ENCODE measurements around the gene CASP14. TPM values are rescaled to one million over a fixed set of nuclear protein-coding genes. Genes with fewer than 3 reads are reported as not detected.
A peak's percentile ranks its signal among the peaks of the same experiment; 100 is the strongest.

The CASP14 gene
- total RNA-seq, 1 experiment from 2014 or later, result not detected

- intact Hi-C loops (cut with micrococcal nuclease), result no loop called here
- H3K27ac ChIP-seq (ENCODE audit: low read depth, low read length), result no peak overlapping the region
- DNase-seq (ENCODE audit: low read depth, low spot score) (no peak), ATAC-seq (no peak)
- RAD21 ChIA-PET (ENCODE audit: low non-redundant PET in 1 of 2, low total read pairs in 2 of 2, uncharacterized antibody in 2 of 2, unreplicated experiment in 2 of 2), result no interaction called here
- no peaks in the 10 kb centered on the region for H3K9me3 ChIP-seq (ENCODE audit: control insufficient read depth in 1 of 2, insufficient read depth in 1 of 2, low read depth in 1 of 2, low read length in 2 of 2)
- no peaks in the 10 kb centered on the region for H3K79me2 ChIP-seq (ENCODE audit: insufficient read depth, low read length)
- no peak overlapping the region for H3K4me2 ChIP-seq (ENCODE audit: low read length)
- POLR2A ChIA-PET, result no interaction called here
- no peak for TF ChIP-seq EGR1 (IDR thresholded peaks at IDR 0.05; ENCODE audit: low read depth)
- H3K27me3 ChIP-seq (ENCODE audit: insufficient read depth, low read length), result no peaks in the 10 kb centered on the region
- H3K36me3 ChIP-seq (ENCODE audit: control insufficient read depth in 1 of 2, insufficient read depth in 2 of 2, low read length in 2 of 2), result no peaks in the 10 kb centered on the region
- H2AFZ ChIP-seq (ENCODE audit: low read depth, low read length, poor library complexity, severe bottlenecking), result no peak overlapping the region
- H3K4me3 ChIP-seq (replicated peaks in 1 of 2; ENCODE audit: low read depth in 1 of 2, low read length in 2 of 2), result no peak overlapping the region
- H3K4me1 ChIP-seq (ENCODE audit: control insufficient read depth in 1 of 2, insufficient read depth in 2 of 2, low read length in 2 of 2), result no peaks in the 10 kb centered on the region
- H3K9me2 ChIP-seq (ENCODE audit: insufficient read depth), result no peaks in the 10 kb centered on the region
- no TSS peak for BruUV-seq (replicated peaks)
- H4K20me1 ChIP-seq (ENCODE audit: insufficient read depth), result no peaks in the 10 kb centered on the region
- no peak overlapping the region for H3K9ac ChIP-seq (ENCODE audit: low read length)
- CTCF ChIA-PET, result interaction anchor here (0.7 kb wide), 1 partner anchor 69 kb away, joined by 4 read pairs; no protein-coding TSS in a partner anchor
Measured at GRCh38 chr19:15022752-15023151, 26.5 kb upstream of the CASP14 start.

GRCh38 chr19:15025217-15025616 is 24.1 kb upstream of the CASP14 start:
- Histone ChIP-seq H3K27ac (ENCODE audit: low read depth, low read length) (no peak overlapping the region), H3K36me3 (ENCODE audit: control insufficient read depth in 1 of 2, insufficient read depth in 2 of 2, low read length in 2 of 2) (no peaks in the 10 kb centered on the region), H3K9ac (ENCODE audit: low read length) (no peak overlapping the region), H4K20me1 (ENCODE audit: insufficient read depth) (no peaks in the 10 kb centered on the region), H3K4me2 (ENCODE audit: low read length) (no peak overlapping the region), H3K9me3 (ENCODE audit: control insufficient read depth in 1 of 2, insufficient read depth in 1 of 2, low read depth in 1 of 2, low read length in 2 of 2) (no peaks in the 10 kb centered on the region), H3K27me3 (ENCODE audit: insufficient read depth, low read length) (no peaks in the 10 kb centered on the region), H2AFZ (ENCODE audit: low read depth, low read length, poor library complexity, severe bottlenecking) (no peak overlapping the region), H3K79me2 (ENCODE audit: insufficient read depth, low read length) (no peaks in the 10 kb centered on the region), H3K4me3 (replicated peaks in 1 of 2; ENCODE audit: low read depth in 1 of 2, low read length in 2 of 2) (no peak overlapping the region), H3K4me1 (ENCODE audit: control insufficient read depth in 1 of 2, insufficient read depth in 2 of 2, low read length in 2 of 2) (no peaks in the 10 kb centered on the region), H3K9me2 (ENCODE audit: insufficient read depth) (no peaks in the 10 kb centered on the region)
- CTCF ChIA-PET, result interaction anchor here (0.7 to 1.8 kb wide), 6 partner anchors 41 to 451 kb away, joined by 3 to 6 read pairs (median 4); no protein-coding TSS in a partner anchor
- RAD21 ChIA-PET (ENCODE audit: low non-redundant PET in 1 of 2, low total read pairs in 2 of 2, uncharacterized antibody in 2 of 2, unreplicated experiment in 2 of 2), result no interaction called here
- DNase-seq (ENCODE audit: low read depth, low spot score) (no peak), ATAC-seq (peak; percentile 75)
- no peak for TF ChIP-seq SP1 (IDR thresholded peaks at IDR 0.05; ENCODE audit: low read depth)
- no peak for TF ChIP-seq ELF1 (IDR thresholded peaks at IDR 0.05; ENCODE audit: borderline replicate concordance, low read depth)
- TF ChIP-seq RAD21 (IDR thresholded peaks at IDR 0.05; ENCODE audit: low read depth), result peak; percentile 30; the same call in 1 of the 2 replicates
- peak; percentile 14 to 53 (median 45); a peak in 5 of 6 replicates for TF ChIP-seq CTCF (IDR thresholded peaks at IDR 0.05 in 2 of 3, conservative IDR thresholded peaks at IDR 0.05 in 1 of 3; ENCODE audit: borderline replicate concordance in 1 of 3, insufficient read depth in 1 of 3, low read depth in 2 of 3, low read length in 2 of 3)
- intact Hi-C loops (cut with micrococcal nuclease), result no loop called here
- no TSS peak for BruUV-seq (replicated peaks)
- POLR2A ChIA-PET, result no interaction called here
